Measurements from ENCODE around the gene PALLD. TPM values are rescaled to one million over a fixed set of nuclear protein-coding genes. Genes with fewer than 3 reads are reported as not detected.

PALLD gene
- total and polyA plus RNA-seq, 2 of the 13 experiments (the other 11 are each of a cell fraction or from before 2014, with no cell fraction given): 0.50 to 1.5 TPM

GRCh38 chr4:168537086-168537485, 40.2 kb downstream of the PALLD start (continued):
- no peak for TF ChIP-seq ZNF574 (CRISPR knock-in tag; IDR thresholded peaks at IDR 0.05)
- TF ChIP-seq FOXK1 (CRISPR knock-in tag; IDR thresholded peaks at IDR 0.05; ENCODE audit: borderline replicate concordance, low read depth): no peak
- no peak for TF ChIP-seq DR1 (CRISPR knock-in tag; IDR thresholded peaks at IDR 0.05)
- TF ChIP-seq DDIT3 (CRISPR knock-in tag; IDR thresholded peaks at IDR 0.05): no peak
- no peak for TF ChIP-seq ZNF343 (CRISPR knock-in tag; IDR thresholded peaks at IDR 0.05)
- TF ChIP-seq ZNF780A (CRISPR knock-in tag; IDR thresholded peaks at IDR 0.05): no peak
- no peak for TF ChIP-seq AKNA (CRISPR knock-in tag; IDR thresholded peaks at IDR 0.05; ENCODE audit: borderline replicate concordance)
- no peak for TF ChIP-seq ZNF704 (CRISPR knock-in tag; IDR thresholded peaks at IDR 0.05; ENCODE audit: borderline replicate concordance)
- no peak for TF ChIP-seq HOXA3 (CRISPR knock-in tag; IDR thresholded peaks at IDR 0.05)
- no peak for TF ChIP-seq PBX2 (CRISPR knock-in tag; IDR thresholded peaks at IDR 0.05)
